Body of pancreas (tissue), 4 donors: ENCODE measurements around the gene AUH.
"Not testable (repeated sequence)": the region's sequence is repeated elsewhere in the genome, so short reads cannot be mapped to it uniquely, and the experiment has no call there.

Experiments used
- CTCF ChIP-seq, 7 experiments: fragments of 450-650 bp in 4 of 7; fragments of 200-600 bp in 3 of 7; sonication (generic) in 3 of 7; IDR thresholded peaks; one replicate each; pipeline ENCODE4 v1.5.1; 2016 to 2019; ENCODE audit warnings: antibody characterized with exemption in 7 of 7
- POLR2A ChIP-seq, 3 donors: fragments of 450-650 bp; IDR thresholded peaks; one replicate each; pipeline ENCODE4 v1.6.1; 2016; ENCODE audit warnings: antibody characterized with exemption in 3 of 3, mild to moderate bottlenecking in 2 of 3

GRCh38 chr9:91389686-91390085 is 28.0 kb upstream of the AUH start:
- not testable (repeated sequence) for TF ChIP-seq CTCF, POLR2A (IDR thresholded peaks at IDR 0.05)
